GM12873 (cell line): ENCODE measurements around the gene IL20RB.

Experiments
- TF ChIP-seq, protein P1 (sequence below): IDR thresholded peaks from 2 replicates; pipeline ENCODE4 v1.5.1; 2012; ENCODE audit warnings: low read depth, mild to moderate bottlenecking, moderate library complexity, low read length, control low read depth; ENCODE audit not compliant: insufficient read depth; ENCODE audit errors: missing control alignments

The IL20RB gene

DNA sequence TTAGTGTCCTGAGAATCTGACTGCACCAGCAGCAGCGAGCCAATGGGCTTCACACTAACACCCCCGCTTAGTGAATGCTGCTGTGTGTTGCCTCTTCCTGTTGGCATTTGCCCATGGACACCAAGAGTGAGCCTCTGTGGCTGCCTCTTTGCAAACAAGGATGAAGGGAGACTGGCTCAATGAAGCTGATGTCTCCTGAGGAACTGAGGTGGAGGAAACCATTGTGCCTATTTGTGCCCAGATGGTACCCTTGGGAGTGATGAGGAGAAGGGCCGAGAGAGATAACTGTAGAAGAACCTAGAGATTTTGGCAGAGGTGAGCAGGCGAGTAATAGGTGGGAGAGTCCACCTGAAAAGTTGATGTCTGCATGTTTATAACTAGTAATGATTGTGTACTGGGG lies 51.2 kb downstream of the IL20RB start:
- TF ChIP-seq, protein P1, sequence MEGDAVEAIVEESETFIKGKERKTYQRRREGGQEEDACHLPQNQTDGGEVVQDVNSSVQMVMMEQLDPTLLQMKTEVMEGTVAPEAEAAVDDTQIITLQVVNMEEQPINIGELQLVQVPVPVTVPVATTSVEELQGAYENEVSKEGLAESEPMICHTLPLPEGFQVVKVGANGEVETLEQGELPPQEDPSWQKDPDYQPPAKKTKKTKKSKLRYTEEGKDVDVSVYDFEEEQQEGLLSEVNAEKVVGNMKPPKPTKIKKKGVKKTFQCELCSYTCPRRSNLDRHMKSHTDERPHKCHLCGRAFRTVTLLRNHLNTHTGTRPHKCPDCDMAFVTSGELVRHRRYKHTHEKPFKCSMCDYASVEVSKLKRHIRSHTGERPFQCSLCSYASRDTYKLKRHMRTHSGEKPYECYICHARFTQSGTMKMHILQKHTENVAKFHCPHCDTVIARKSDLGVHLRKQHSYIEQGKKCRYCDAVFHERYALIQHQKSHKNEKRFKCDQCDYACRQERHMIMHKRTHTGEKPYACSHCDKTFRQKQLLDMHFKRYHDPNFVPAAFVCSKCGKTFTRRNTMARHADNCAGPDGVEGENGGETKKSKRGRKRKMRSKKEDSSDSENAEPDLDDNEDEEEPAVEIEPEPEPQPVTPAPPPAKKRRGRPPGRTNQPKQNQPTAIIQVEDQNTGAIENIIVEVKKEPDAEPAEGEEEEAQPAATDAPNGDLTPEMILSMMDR = no peak

DNA sequence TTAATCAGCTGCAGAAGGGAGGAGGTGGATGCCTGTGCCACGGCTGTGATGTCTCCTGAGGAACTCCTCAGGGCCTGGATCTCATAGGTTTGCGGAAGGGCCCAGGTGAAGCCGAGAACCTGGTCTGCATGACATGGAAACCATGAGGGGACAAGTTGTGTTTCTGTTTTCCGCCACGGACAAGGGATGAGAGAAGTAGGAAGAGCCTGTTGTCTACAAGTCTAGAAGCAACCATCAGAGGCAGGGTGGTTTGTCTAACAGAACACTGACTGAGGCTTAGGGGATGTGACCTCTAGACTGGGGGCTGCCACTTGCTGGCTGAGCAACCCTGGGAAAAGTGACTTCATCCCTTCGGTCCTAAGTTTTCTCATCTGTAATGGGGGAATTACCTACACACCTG lies 52.4 kb downstream of the IL20RB start:
- TF ChIP-seq, protein P1 = no peak

DNA sequence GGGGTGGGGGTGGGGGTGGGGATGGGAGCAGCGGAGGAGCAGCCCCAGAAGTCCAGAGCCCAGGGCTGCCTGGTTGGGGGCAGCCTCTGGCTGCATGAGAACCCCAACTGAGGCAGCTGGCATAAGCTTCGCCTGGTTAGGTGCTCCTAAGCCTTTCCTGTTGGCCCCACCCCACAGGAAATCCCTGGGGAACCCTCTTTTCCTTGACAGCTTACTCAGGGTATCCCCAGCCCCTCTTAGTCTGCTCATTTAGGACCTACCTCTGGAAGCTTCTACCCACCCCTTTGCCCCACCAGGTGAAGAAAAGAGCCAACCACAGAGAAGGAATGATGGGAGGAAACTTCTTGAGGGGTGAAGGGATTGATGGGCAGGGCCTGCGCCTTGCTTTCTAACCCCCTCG lies 53.4 kb downstream of the IL20RB start:
- TF ChIP-seq, protein P1 = no peak

DNA sequence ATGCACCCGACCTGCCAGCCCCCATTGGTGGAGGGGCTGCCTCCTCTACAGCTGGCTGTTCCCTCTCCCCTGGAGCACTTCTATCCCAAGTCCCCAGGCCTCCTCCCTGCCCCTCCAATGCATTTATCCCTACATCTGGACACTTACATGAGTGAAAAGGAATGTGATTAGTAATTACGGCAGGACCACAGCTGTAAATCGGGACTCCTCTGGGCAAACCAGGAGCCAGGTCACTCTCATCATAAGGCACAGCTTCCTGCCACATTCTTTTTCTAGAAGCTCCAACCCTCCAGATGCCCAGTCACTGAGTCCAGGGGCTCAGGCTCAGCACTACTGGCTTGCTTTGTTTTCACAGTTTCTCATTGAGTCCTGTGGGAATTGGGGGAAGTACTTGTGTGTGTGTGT lies 54.3 kb downstream of the IL20RB start:
- TF ChIP-seq, protein P1 = no peak

DNA sequence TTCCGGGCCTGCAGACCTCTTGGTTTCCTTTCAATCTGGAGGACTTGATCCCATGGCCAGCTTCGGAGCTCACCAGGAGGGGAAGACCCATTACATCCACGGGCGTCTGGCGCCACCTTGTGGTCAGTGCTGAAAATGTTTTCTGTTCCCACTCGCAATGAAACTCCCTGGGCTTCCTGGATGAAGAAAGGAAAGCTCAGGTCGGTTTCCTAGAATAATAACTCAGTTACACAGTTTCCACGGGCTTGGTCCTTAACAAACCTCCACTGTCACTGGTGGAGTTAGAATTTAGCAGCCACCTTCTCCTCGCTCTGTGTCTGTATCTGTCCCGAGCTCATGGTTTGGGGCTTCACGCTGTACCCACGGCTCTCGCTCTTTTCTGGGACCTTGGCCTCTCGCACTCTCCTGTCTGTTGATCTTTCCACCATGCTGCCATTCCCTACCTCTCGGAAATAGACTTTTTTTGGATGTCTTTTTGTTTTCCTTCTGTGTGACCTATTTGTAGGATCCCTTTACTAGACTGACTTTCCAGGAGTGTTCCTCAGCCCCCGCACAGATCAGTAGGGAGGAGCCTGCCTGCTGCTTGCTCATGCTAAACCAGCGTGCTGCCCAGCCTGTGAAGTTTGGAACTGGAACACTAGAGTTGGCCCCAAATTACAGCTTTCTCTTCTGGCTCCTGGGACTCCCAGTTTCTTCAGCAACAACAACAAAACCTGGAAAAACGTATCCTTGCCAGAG lies 56.3 kb downstream of the IL20RB start:
- TF ChIP-seq, protein P1 = peak; percentile 77

DNA sequence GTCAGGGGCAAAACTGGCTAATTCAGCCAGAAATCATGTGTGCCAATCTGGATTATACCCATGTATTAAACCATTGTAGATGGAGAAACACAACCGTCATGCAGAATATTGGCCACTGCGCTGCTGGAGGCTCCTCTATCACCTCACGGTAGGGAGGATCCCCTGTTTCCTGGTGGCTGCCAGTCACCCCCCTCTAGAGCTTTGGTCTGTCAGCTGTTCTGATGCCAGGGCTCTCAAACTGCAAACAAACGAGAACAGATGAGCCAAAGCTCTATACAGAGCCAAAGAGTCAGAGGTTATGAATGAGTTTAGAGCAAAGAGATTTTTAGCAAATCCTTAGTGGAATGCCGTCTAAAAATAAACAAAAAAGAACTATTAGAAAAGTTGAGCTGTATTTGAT lies 62.5 kb downstream of the IL20RB start:
- TF ChIP-seq, protein P1 = no peak

DNA sequence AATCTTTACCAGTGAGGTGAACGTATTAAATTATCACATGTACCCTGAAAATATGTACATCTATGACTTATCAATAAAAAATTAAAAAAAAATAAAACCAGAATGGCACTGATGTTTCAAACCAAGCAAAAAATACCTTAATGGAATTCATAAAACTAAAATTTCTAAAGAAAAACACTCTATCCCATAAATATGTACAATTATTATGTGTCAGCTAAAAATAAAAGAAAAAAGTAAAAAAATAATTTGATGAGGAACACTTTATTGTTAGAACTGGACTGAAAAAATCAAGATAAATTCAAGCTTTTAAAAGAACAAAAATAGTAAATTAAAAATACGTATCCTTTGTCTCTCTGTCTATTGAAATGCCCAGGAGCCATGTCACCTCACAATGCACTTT lies 63.1 kb downstream of the IL20RB start:
- TF ChIP-seq, protein P1 = no peak
